A549 treated with RU486 at 1 μM for 4 hours (cell line): ENCODE results near the gene SLC22A25. TPM values are rescaled to one million over a fixed set of nuclear protein-coding genes. Genes with fewer than 3 reads are reported as not detected.

Experiments
- total RNA-seq: library from RNA; stranded (reverse); fragments of 200-300 nt; extraction: Qiagen RNA extraction; gene quantifications from 5 replicates; pipeline ENCODE4 v1.2.3, GENCODE V29; 2022; ENCODE audit warnings: low read depth

Gene SLC22A25
- not detected in 5 replicates for total RNA-seq

GRCh38 chr11:63243533-63243932, at the start of gene SLC22A25:
TSS of gene SLC22A25 (minus strand) at chr11:63243599. CDS start at chr11:63229652, 13,947 bp downstream.

Other genes starting within 250 kb of the SLC22A25 start
- not detected in 5 replicates for gene SLC22A8, start 227.8 kb downstream of the SLC22A25 start, total RNA-seq
- not detected in 5 replicates for gene SLC22A24, start 99.4 kb downstream of the SLC22A25 start, total RNA-seq
- not detected in 5 replicates for gene SLC22A9, start 126.2 kb upstream of the SLC22A25 start, total RNA-seq
- gene PLAAT5, start 247.6 kb upstream of the SLC22A25 start, total RNA-seq: not detected in 5 replicates